ENCODE measurements around the gene IPCEF1. TPM values are rescaled to one million over a fixed set of nuclear protein-coding genes. Genes with fewer than 3 reads are reported as not detected.
"Not testable (repeated sequence)": the region's sequence is repeated elsewhere in the genome, so short reads cannot be mapped to it uniquely, and the experiment has no call there.

The IPCEF1 gene
- total RNA-seq, 4 donors from 2014 or later: 0.63 to 5.3 (median 1.9) TPM

DNA sequence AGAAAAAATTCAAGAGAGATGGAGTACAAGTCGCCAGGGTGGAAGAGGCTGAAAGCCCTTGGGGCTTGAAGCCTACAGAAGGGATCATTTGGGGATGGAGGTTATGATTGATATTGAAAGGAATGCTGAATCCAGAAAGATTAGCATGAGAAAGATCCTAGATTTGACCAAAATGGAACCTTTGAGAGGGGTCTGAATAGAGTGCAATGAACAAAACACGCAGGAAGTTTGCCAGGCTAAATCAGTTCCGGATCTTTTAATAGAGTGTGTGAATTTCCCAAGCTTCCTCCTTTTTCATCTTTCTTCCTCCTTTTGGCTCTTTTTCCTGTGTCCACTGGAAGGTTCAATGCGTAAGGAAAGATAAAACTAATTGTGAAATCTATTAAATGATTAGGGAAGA is 15.3 kb downstream of the IPCEF1 start:
- 34 to 43% methylated on average over 4 of the region's 4 CpGs for WGBS, 2 donors
- Histone ChIP-seq H3K9me3 (no peaks in the 10 kb centered on the region), H3K36me3 (no peaks in the 10 kb centered on the region), H3K4me1 (peaks cover 0 to 7% (median 3%) of the 10 kb centered on the region in 4 donors), H3K27ac (peak overlapping the region in 1 of 4 donors; percentile 73), H3K4me3 (no peak overlapping the region), H3K27me3 (no peaks in the 10 kb centered on the region)
- TF ChIP-seq POLR2A (IDR thresholded peaks at IDR 0.05) (no peak), EP300 (IDR thresholded peaks at IDR 0.05) (no peak)
- TF ChIP-seq, protein P1, sequence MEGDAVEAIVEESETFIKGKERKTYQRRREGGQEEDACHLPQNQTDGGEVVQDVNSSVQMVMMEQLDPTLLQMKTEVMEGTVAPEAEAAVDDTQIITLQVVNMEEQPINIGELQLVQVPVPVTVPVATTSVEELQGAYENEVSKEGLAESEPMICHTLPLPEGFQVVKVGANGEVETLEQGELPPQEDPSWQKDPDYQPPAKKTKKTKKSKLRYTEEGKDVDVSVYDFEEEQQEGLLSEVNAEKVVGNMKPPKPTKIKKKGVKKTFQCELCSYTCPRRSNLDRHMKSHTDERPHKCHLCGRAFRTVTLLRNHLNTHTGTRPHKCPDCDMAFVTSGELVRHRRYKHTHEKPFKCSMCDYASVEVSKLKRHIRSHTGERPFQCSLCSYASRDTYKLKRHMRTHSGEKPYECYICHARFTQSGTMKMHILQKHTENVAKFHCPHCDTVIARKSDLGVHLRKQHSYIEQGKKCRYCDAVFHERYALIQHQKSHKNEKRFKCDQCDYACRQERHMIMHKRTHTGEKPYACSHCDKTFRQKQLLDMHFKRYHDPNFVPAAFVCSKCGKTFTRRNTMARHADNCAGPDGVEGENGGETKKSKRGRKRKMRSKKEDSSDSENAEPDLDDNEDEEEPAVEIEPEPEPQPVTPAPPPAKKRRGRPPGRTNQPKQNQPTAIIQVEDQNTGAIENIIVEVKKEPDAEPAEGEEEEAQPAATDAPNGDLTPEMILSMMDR (IDR thresholded peaks at IDR 0.05): no peak
- no peak for DNase-seq (ENCODE audit: low spot score in 2 of 2)

DNA sequence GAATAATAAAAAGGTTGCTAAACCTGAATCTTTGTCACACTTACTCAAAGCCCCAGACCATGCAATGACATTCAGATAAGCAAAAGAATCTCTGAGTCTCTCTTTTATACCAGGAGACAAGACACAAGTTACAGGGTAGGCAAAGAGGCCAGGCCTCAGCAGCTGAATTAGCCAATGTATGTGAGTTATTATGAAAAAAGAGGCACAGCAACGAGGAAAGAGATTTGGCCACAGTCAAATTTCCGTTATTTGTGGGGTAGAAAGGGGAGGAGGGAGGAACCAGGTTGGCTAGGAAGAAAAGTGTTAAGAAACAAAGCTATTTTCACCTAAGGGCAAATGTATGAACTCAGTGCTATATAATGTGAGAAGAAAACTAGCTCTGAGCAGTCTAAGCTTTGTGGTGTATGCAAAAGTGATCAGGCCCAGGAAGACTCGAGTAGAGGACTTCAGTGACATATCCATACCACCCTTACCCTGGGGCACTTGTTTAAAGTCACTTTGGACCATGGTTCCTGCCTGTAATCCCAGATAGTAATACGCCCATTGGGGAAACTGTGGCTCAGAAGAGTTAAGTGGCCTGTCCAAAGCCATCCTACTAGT is 19.1 kb downstream of the IPCEF1 start:
- H3K4me1 ChIP-seq: peaks cover 0 to 7% (median 3%) of the 10 kb centered on the region in 4 donors
- no peaks in the 10 kb centered on the region for H3K36me3 ChIP-seq
- H3K4me3 ChIP-seq: no peak overlapping the region
- no peaks in the 10 kb centered on the region for H3K9me3 ChIP-seq
- WGBS, 2 donors: 74 to 90% methylated on average over 4 of the region's 4 CpGs
- no peak for DNase-seq (ENCODE audit: low spot score in 2 of 2)
- H3K27ac ChIP-seq: no peak overlapping the region
- no peaks in the 10 kb centered on the region for H3K27me3 ChIP-seq
- TF ChIP-seq, protein P1 (IDR thresholded peaks at IDR 0.05): no peak
- TF ChIP-seq POLR2A (IDR thresholded peaks at IDR 0.05) (no peak), EP300 (IDR thresholded peaks at IDR 0.05) (no peak)

DNA sequence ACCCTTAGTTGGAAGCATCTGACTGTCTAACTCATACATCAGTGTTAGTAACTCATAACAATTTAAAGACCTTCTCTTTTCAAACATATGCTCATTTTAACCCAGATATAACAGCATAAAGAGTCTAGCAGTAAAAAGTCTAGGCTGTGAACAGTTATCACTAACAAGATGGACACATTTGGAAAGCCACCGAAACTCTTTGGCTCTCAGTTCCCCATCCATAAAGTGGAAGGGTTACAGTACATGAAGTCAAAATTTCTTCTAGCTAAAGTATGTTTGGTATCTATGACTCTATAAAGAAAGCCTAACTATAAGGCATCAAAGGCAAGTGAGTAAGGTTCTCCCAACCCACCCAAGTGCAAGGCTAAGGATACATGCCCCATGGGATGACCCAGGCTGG is 22.5 kb downstream of the IPCEF1 start:
- H3K36me3 ChIP-seq: not testable (repeated sequence)
- 79 to 100% methylated on average over 1 of the region's 1 CpG for WGBS, 2 donors

DNA sequence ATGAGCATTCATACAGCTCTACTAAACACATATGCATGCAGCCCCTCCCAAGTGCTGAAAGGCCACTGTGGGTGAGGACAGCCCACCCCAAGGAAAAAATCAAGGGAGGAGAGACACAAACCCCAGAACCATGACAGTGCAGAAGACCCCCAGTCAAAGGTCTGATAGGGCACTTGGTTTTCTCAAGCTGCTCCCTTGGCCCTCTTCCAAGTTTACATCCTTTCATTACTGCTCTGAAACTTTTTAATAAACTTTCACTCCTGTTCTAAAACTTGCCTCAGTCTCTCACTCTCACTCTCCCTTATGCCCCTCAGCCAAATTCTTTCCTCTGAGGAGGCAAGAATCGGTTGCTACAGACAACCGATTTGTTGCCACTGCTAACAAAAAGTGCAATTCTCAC is 24.9 kb downstream of the IPCEF1 start:
- Histone ChIP-seq H3K4me1 (peaks cover 0 to 7% (median 4%) of the 10 kb centered on the region in 4 donors), H3K9me3 (no peaks in the 10 kb centered on the region), H3K36me3 (no peaks in the 10 kb centered on the region), H3K27me3 (no peaks in the 10 kb centered on the region), H3K27ac (no peak overlapping the region), H3K4me3 (no peak overlapping the region)
- 97 to 98% methylated on average over 2 of the region's 2 CpGs for WGBS, 2 donors
- no peak for TF ChIP-seq POLR2A (IDR thresholded peaks at IDR 0.05)
- TF ChIP-seq EP300 (IDR thresholded peaks at IDR 0.05): no peak
- TF ChIP-seq, protein P1 (IDR thresholded peaks at IDR 0.05): no peak
- DNase-seq (ENCODE audit: low spot score in 2 of 2): no peak

More for the DNA sequence above, 22.5 kb downstream of the IPCEF1 start:
- H3K27me3 ChIP-seq; H3K4me3 ChIP-seq; H3K4me1 ChIP-seq; H3K27ac ChIP-seq; H3K9me3 ChIP-seq; DNase-seq (ENCODE audit: low spot score in 2 of 2): not testable (repeated sequence)

DNA sequence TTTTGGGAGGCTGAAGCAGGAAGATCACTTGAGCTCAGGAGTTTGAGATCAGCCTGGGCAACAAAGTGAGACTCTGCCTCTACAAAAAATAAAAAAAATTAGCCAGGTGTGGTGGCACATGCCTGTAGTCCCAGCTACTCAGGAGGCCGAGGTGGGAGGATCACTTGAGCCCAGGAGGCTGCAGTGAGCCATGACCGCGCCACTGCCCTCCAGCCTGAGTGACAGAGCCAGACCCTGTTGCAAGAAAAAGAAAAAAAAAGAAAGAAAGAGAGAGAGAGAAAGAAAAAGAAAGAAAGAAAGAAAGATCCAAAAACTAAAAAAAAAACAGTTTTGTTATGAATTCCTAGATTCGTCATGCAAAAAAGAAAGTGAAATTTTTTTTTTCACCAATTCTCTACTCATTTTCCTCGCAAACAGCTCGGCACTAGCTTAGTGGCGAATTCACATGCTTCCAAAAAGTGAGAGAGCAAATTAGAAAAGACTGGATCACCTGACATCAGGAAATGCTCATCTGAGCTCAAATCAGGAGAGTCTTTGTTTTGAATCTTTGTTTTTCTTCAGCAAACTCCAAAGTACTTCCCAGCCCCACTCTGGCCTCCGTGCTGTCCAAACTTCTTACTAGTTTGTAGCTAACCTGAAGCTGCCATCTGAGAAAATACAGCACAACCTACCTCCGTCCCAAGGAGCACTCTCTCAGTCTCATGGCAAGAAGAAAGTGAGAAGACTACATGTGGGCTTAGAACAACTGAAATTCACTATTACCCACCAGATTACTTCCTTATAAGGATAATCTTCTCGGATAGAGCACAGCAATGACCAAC is 27.0 kb downstream of the IPCEF1 start:
- TF ChIP-seq, protein P1 (IDR thresholded peaks at IDR 0.05): no peak
- TF ChIP-seq EP300 (IDR thresholded peaks at IDR 0.05): no peak
- no peak for DNase-seq (ENCODE audit: low spot score in 2 of 2)
- 64 to 69% methylated on average over 10 of the region's 10 CpGs for WGBS, 2 donors

DNA sequence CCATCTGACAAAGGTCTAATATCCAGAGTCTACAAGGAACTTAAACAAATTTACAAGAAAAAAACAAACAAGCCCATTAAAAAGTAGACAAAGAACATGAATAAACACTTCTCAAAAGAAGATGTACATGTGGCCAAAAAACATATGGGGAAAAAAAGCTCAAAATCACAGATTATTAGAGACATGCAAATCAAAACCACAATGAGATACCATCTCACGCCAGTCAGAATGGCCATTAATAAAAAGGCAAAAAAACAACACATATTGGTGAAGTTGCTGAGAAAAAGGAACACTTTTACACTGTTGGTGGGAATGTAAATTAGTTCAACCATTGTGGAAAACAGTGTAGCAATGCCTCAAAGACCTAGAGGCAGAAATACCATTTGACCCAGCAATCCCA is 29.3 kb downstream of the IPCEF1 start:
- H3K4me3 ChIP-seq; H3K27me3 ChIP-seq; DNase-seq (ENCODE audit: low spot score in 2 of 2); H3K9me3 ChIP-seq; H3K36me3 ChIP-seq; H3K4me1 ChIP-seq; H3K27ac ChIP-seq: not testable (repeated sequence)
- WGBS, 2 donors: 96% methylated on average over 1 of the region's 1 CpG

More for the DNA sequence above, 27.0 kb downstream of the IPCEF1 start:
- H3K4me1 ChIP-seq: peaks cover 0 to 7% (median 4%) of the 10 kb centered on the region in 4 donors
- no peaks in the 10 kb centered on the region for H3K9me3 ChIP-seq
- H3K27ac ChIP-seq: peak overlapping the region in 2 of 4 donors; percentile 31 to 37
- no peaks in the 10 kb centered on the region for H3K27me3 ChIP-seq
- peak overlapping the region in 2 of 4 donors; percentile 15 to 25 for H3K4me3 ChIP-seq
- no peaks in the 10 kb centered on the region for H3K36me3 ChIP-seq

All from tibial nerve (tissue), 4 donors.